Mammary epithelial cell (primary cell): ENCODE measurements around the gene SLC15A3.

ENCODE experiments used
- CTCF ChIP-seq, 2 donors: IDR thresholded peaks in 1 of 2; conservative IDR thresholded peaks in 1 of 2; 2 replicates each; pipeline ENCODE4 v1.5.1; 2011 to 2012; ENCODE audit warnings: inconsistent platforms in 2 of 2, low read length in 2 of 2, mild to moderate bottlenecking in 2 of 2, control low read depth in 1 of 2, low read depth in 1 of 2; ENCODE audit not compliant: insufficient read depth in 1 of 2; ENCODE audit errors: extremely low read depth in 1 of 2
- EZH2 ChIP-seq: IDR thresholded peaks from 2 replicates; pipeline ENCODE4 v1.6.1; 2012; ENCODE audit warnings: low read length, inconsistent platforms, borderline replicate concordance

- TF ChIP-seq CTCF (conservative IDR thresholded peaks at IDR 0.05 in 1 of 2, IDR thresholded peaks at IDR 0.05 in 1 of 2; ENCODE audit: extremely low read depth in 1 of 2, insufficient read depth in 1 of 2, low read depth in 1 of 2, low read length in 2 of 2) (no peak), EZH2 (no peak)
Measured at GRCh38 chr11:60923800-60924109, 28.2 kb downstream of the SLC15A3 start.
